Transverse colon (tissue), 4 donors: ENCODE data around the gene ZDHHC7. TPM values are rescaled to one million over a fixed set of nuclear protein-coding genes. Genes with fewer than 3 reads are reported as not detected.

ENCODE experiments used
- DNase-seq: peaks from one replicate; pipeline ENCODE4 v3.0.0-alpha.2; 2019
- H3K27ac ChIP-seq, 4 donors: fragments of 200-600 bp; sonication (generic); 2 replicates each; pipeline ENCODE4 v1.5.1; 2016 to 2018; ENCODE audit warnings: inconsistent platforms in 4 of 4
- H3K27me3 ChIP-seq: fragments of 200-600 bp; sonication (generic); 2 replicates; pipeline ENCODE4 v1.5.1; 2017; ENCODE audit warnings: inconsistent platforms
- H3K36me3 ChIP-seq, 4 donors: fragments of 200-600 bp; sonication (generic); 2 replicates each; pipeline ENCODE4 v1.5.1; 2017 to 2019; ENCODE audit warnings: inconsistent platforms in 4 of 4
- H3K4me1 ChIP-seq, 4 donors: fragments of 200-600 bp; sonication (generic); 2 replicates each; pipeline ENCODE4 v1.5.1; 2017 to 2020; ENCODE audit warnings: inconsistent platforms in 4 of 4
- H3K4me3 ChIP-seq, 4 donors: fragments of 200-600 bp; sonication (generic); 1 replicate in 1 of 4; 2 replicates in 3 of 4; pipeline versions ENCODE4 v1.5.1 to v1.6.1; 2017 to 2019; ENCODE audit warnings: inconsistent platforms in 4 of 4
- H3K9me3 ChIP-seq, 2 donors: fragments of 200-600 bp; sonication (generic); 2 replicates each; pipeline ENCODE4 v1.5.1; 2017 to 2019; ENCODE audit warnings: inconsistent platforms in 2 of 2
- CTCF ChIP-seq, 5 experiments: fragments of 200-600 bp in 3 of 5; fragments of 450-650 bp in 2 of 5; sonication (generic) in 3 of 5; IDR thresholded peaks; 1 replicate in 2 of 5; 2 replicates in 3 of 5; pipeline ENCODE4 v1.5.1; 2016 to 2017; ENCODE audit warnings: antibody characterized with exemption in 5 of 5, inconsistent platforms in 3 of 5, mild to moderate bottlenecking in 2 of 5, moderate library complexity in 1 of 5
- EP300 ChIP-seq: sonication (generic); formaldehyde crosslinking; IDR thresholded peaks from one replicate; pipeline ENCODE4 v1.6.1; 2017; ENCODE audit warnings: antibody characterized with exemption, low read depth
- POLR2A ChIP-seq: fragments of 450-650 bp; IDR thresholded peaks from one replicate; pipeline ENCODE4 v1.6.1; 2016; ENCODE audit warnings: antibody characterized with exemption, mild to moderate bottlenecking, moderate library complexity
- POLR2AphosphoS5 ChIP-seq, 3 donors: sonication (generic); formaldehyde crosslinking; IDR thresholded peaks; one replicate each; pipeline ENCODE4 v1.6.1; 2016; ENCODE audit warnings: antibody characterized with exemption in 3 of 3
- WGBS, 2 donors: methylation state at CpG; one replicate each; pipeline ENCODE4 v1.1.5; 2018; ENCODE audit warnings: low coverage in 1 of 2; 5-methylcytosine and 5-hydroxymethylcytosine counted together
- in situ Hi-C, 4 donors: fragments of 200-750 bp; cut with MboI; loops; one replicate each; pipeline versions ENCODE4 v1.15.0 to v1.15.1; 2017; ENCODE audit warnings: low sequenced_read_pairs in 3 of 4, low pct_ligation_motif_present in 1 of 4, low pct_unique_long_range_greater_than_20kb in 1 of 4
- intact Hi-C: fragments of 100-400 bp; cut with DNase I; formaldehyde crosslinking; loops from one replicate; pipeline ENCODE4 v1.15.1; 2023; ENCODE audit warnings: low total_unique reads
- total RNA-seq, 4 donors: library from RNA; depleted of rRNA; stranded (reverse); fragments of >200 nt; gene quantifications; one replicate each; pipeline ENCODE4 v1.1.0, GENCODE V29; 2016

Gene ZDHHC7
- total RNA-seq, 4 donors from 2014 or later = 100 to 940 (median 120) TPM

GRCh38 chr16:85027958-85028684 is 16.8 kb upstream of the ZDHHC7 start:
- in situ Hi-C loops (no loop called here), intact Hi-C loops (no loop called here)
- peak overlapping the region; percentile 79 to 94 (median 90) for H3K4me3 ChIP-seq
- peaks cover 7 to 52% (median 39%) of the 10 kb centered on the region in 4 donors for H3K4me1 ChIP-seq
- peak; percentile 46 for DNase-seq
- no peaks in the 10 kb centered on the region for H3K36me3 ChIP-seq
- H3K27ac ChIP-seq = peak overlapping the region; percentile 91 to 95 (median 92)
- H3K9me3 ChIP-seq = no peaks in the 10 kb centered on the region
- no peaks in the 10 kb centered on the region for H3K27me3 ChIP-seq
- TF ChIP-seq POLR2AphosphoS5 (IDR thresholded peaks at IDR 0.05) (no peak), CTCF (IDR thresholded peaks at IDR 0.05) (peak in 2 of 5 experiments; percentile 26 to 33)
- 5 to 13% methylated on average over 4 to 32 of the region's 41 CpGs for WGBS, 2 donors

- Histone ChIP-seq H3K27ac (peak within 1 kb of the TSS; percentile 91 to 95 (median 92)), H3K9me3 (no peaks in the 10 kb centered on the region), H3K4me1 (peaks cover 7 to 52% (median 39%) of the 10 kb centered on the region in 4 donors), H3K36me3 (no peaks in the 10 kb centered on the region), H3K4me3 (peak within 1 kb of the TSS; percentile 79 to 94 (median 90)), H3K27me3 (no peaks in the 10 kb centered on the region)
- TF ChIP-seq CTCF (IDR thresholded peaks at IDR 0.05) (no peak), POLR2AphosphoS5 (IDR thresholded peaks at IDR 0.05) (peak; percentile 96 to 98 (median 97)), POLR2A (peak; percentile 94)
- intact Hi-C loops (no loop called here), in situ Hi-C loops (no loop called here)
- DNase-seq = peak; percentile 96
- 0% methylated on average over 38 of the region's 59 CpGs; no CpG with 5 or more reads in 1 of the 2 donors for WGBS, 2 donors
Observed at GRCh38 chr16:85027349-85027957, 16.1 kb upstream of the ZDHHC7 start, which contains the start of gene KIAA0513. Gene KIAA0513, plus strand, starts transcription at chr16:85027795. Its CDS starts 39,277 bp downstream, at chr16:85067072.

- WGBS, 2 donors = 31 to 37% methylated on average over 4 of the region's 4 CpGs
- peaks cover 7 to 52% (median 39%) of the 10 kb centered on the region in 4 donors for H3K4me1 ChIP-seq
- H3K36me3 ChIP-seq = no peaks in the 10 kb centered on the region
- peak overlapping the region in 3 of 4 donors; percentile 88 to 94 (median 92) for H3K4me3 ChIP-seq
- H3K9me3 ChIP-seq = no peaks in the 10 kb centered on the region
- no peak for DNase-seq
- TF ChIP-seq CTCF (IDR thresholded peaks at IDR 0.05) (no peak), EP300 (no peak), POLR2A (no peak)
- H3K27me3 ChIP-seq = no peaks in the 10 kb centered on the region
- in situ Hi-C loops (no loop called here), intact Hi-C loops (no loop called here)
- H3K27ac ChIP-seq = peak overlapping the region; percentile 91 to 95 (median 92)
Observed at GRCh38 chr16:85026703-85027102, 15.4 kb upstream of the ZDHHC7 start.

- WGBS, 2 donors = 68% methylated on average over 3 to 8 of the region's 8 CpGs
- intact Hi-C loops = no loop called here
- peak overlapping the region; percentile 91 to 95 (median 92) for H3K27ac ChIP-seq
- H3K4me3 ChIP-seq = no peak overlapping the region
- TF ChIP-seq POLR2A (no peak), EP300 (no peak)
- peaks cover 7 to 47% (median 39%) of the 10 kb centered on the region in 4 donors for H3K4me1 ChIP-seq
- no peaks in the 10 kb centered on the region for H3K9me3 ChIP-seq
- in situ Hi-C loops = no loop called here
- no peaks in the 10 kb centered on the region for H3K27me3 ChIP-seq
- H3K36me3 ChIP-seq = no peaks in the 10 kb centered on the region
- peak; percentile 49 for DNase-seq
Observed at GRCh38 chr16:85025781-85026653, 14.7 kb upstream of the ZDHHC7 start.
